HuH-7 (cell line): ENCODE data around the gene IZUMO3.
"Not testable (repeated sequence)": the region's sequence is repeated elsewhere in the genome, so short reads cannot be mapped to it uniquely, and the experiment has no call there.

ENCODE experiments used
- DNase-seq: peaks from one replicate; pipeline ENCODE4 v3.0.0; 2011; ENCODE audit warnings: low spot score

Gene IZUMO3

GRCh38 chr9:24545847-24546522, at the start of gene IZUMO3:
Gene IZUMO3 (minus strand): TSS chr9:24545897. CDS start chr9:24545649, 248 bp downstream.
- no peak for DNase-seq

GRCh38 chr9:24594234-24594850, 48.6 kb upstream of the IZUMO3 start:
- no peak for DNase-seq

GRCh38 chr9:24590432-24590831, 44.7 kb upstream of the IZUMO3 start:
- no peak for DNase-seq

GRCh38 chr9:24587883-24588282, 42.2 kb upstream of the IZUMO3 start:
- DNase-seq, result no peak

GRCh38 chr9:24582146-24583126, 36.7 kb upstream of the IZUMO3 start:
- DNase-seq, result no peak

GRCh38 chr9:24580005-24580404, 34.3 kb upstream of the IZUMO3 start:
- DNase-seq, result not testable (repeated sequence)

GRCh38 chr9:24572406-24572805, 26.7 kb upstream of the IZUMO3 start:
- DNase-seq, result no peak

- DNase-seq, result no peak
These were observed 16.3 kb upstream of the IZUMO3 start for GRCh38 chr9:24561957-24562356.

- DNase-seq, result no peak
These were observed 7.5 kb upstream of the IZUMO3 start for GRCh38 chr9:24553183-24553552.

- DNase-seq, result no peak
These were observed 7.0 kb upstream of the IZUMO3 start for GRCh38 chr9:24552526-24553182.

- no peak for DNase-seq
These were observed 412 bp downstream of the IZUMO3 start for GRCh38 chr9:24545285-24545684.

- DNase-seq, result no peak
These were observed 27.2 kb downstream of the IZUMO3 start for GRCh38 chr9:24518545-24518944.

GRCh38 chr9:24516463-24516862, 29.2 kb downstream of the IZUMO3 start:
- DNase-seq, result no peak

- no peak for DNase-seq
These were observed 35.8 kb downstream of the IZUMO3 start for GRCh38 chr9:24509850-24510249.

- no peak for DNase-seq
These were observed 41.2 kb downstream of the IZUMO3 start for GRCh38 chr9:24504521-24504920.

- DNase-seq, result no peak
These were observed 43.3 kb downstream of the IZUMO3 start for GRCh38 chr9:24502206-24502937.

GRCh38 chr9:24500761-24501160, 44.9 kb downstream of the IZUMO3 start:
- no peak for DNase-seq

GRCh38 chr9:24498632-24499031, 47.1 kb downstream of the IZUMO3 start:
- DNase-seq, result no peak

- no peak for DNase-seq
These were observed 48.0 kb downstream of the IZUMO3 start for GRCh38 chr9:24497671-24498070.
